ENCODE data around the gene CDH8.

Gene CDH8

DNA sequence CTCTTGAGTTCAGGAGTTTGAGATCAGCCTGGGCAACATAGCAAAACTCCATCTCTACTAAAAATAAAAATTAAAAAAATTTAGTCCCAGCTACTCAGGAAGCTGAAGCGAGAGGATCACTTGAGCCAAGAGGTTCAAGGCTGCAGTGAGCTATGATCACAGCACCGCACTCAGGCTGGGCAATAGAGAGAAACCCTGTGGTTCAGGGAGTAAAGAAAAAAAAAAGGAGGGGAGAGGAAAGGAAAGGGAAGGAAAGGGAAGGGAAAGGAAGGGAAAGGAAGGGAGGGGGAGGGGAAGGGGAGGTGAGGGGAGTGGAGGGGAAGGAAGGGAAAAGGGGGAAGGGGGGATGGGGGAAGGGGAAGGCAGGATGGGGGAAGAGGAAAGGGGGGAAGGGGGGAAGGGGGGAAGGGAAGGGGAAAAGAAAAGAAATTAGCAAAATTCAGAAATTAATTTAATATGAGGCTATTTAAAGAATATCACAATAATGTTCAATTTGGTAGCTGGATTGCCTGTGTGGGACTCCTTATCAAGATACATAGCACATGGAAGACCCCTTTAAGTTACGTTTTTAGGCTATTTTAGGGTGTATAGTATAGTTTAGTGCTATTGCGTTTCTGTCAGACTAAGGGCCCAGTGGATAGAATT, 424.3 kb downstream of the CDH8 start:
- Mint-ChIP-seq H3K4me3 (no peak overlapping the region), H3K36me3 (ENCODE audit: low read depth) (no peaks in the 10 kb centered on the region), H3K9me3 (peaks cover 30% of the 10 kb centered on the region), H3K4me1 (ENCODE audit: low read depth) (no peaks in the 10 kb centered on the region), H3K27me3 (ENCODE audit: low read depth) (no peaks in the 10 kb centered on the region), H3K27ac (no peak overlapping the region)
- DNase-seq (ENCODE audit: low spot score) = no peak

DNA sequence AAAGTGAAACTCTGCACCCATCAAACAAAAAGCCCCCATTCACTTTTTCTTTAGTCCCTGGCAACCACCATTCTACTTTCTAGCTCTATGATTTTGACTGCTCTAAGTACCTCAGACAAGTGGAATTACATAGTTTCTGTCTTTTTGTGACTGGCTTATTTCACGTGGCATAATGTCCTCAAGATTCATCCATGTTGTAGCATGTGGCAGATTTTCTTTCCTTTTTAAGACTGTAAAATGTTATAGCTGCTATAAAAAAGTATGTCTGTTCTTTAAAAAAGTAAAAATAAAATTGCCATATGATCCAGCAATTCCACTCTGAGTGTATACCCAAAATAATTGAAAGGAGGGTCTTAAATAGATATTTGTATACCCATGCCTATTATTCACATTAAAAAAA, 429.7 kb downstream of the CDH8 start:
- no peaks in the 10 kb centered on the region for H3K36me3 Mint-ChIP-seq (ENCODE audit: low read depth)
- no peaks in the 10 kb centered on the region for H3K27me3 Mint-ChIP-seq (ENCODE audit: low read depth)
- no peaks in the 10 kb centered on the region for H3K4me1 Mint-ChIP-seq (ENCODE audit: low read depth)

More for the DNA sequence above, 429.7 kb downstream of the CDH8 start:
- Mint-ChIP-seq H3K27ac (no peak overlapping the region), H3K4me3 (no peak overlapping the region), H3K9me3 (peaks cover 70% of the 10 kb centered on the region)
- DNase-seq (ENCODE audit: low spot score) = no peak
